HG03558 (cell line): Measurements from ENCODE around the gene GLTPD2.

Experiments
- ATAC-seq: cut with Tn5 transposase; IDR thresholded peaks from one replicate; pipeline ENCODE4 v1.9.1; 2021; ENCODE audit warnings: moderate number of reproducible peaks; ENCODE audit not compliant: unreplicated experiment; ENCODE audit errors: extremely low read depth

GLTPD2 gene

DNA sequence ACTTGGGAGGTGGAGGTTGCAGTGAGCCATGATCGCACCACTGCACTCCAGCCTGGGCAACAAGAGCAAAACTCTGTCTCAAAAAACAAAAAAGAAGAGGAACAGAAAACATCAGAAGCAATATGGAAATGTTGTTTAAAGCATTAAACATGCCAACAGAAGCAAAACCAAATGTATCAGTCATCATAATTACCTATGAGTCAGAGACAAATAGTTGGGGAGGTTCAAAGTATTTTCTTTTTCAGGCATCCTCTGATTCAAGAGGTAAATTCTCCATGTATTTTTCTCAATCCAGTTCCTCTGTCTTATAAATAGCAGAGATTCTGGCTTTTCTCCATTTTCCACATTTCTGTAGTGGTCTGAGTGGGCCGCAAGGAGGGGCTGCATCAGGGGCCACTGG is 19.1 kb upstream of the GLTPD2 start:
- no peak for ATAC-seq

DNA sequence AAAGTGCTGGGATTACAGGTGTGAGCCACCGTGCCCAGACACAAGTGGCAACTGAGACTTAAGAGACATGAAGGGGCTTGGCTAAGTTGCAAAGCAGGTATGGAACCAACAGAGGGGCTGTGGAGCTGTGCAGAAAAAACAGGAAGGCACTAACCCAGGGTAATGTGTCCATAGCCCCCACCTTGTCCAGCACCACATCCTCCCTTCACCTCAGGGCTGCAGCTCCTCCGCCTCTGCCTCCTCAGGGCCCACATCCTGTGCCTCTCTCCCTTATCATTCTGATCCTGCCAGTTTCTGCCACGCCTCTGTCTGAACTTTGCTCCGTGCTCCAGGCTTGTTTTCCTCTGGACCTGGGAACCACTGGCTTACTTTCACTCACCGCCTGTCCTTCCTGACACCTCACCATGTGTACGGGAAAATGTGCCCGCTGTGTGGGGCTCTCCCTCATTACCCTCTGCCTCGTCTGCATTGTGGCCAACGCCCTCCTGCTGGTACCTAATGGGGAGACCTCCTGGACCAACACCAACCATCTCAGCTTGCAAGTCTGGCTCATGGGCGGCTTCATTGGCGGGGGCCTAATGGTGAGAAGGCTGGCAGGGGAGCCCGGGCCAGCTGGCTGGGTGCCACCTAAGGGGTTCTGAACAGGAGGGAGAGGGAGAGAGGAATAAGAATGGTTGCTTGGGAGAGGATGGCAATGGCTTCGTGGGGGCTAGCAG is 17.1 kb upstream of the GLTPD2 start, which contains the start of gene TM4SF5:
Gene TM4SF5 (plus strand): TSS at position 368 of the 716 bp plus-strand sequence. CDS start 37 bp downstream, at position 405.
- no peak for ATAC-seq

- no peak for ATAC-seq
These were observed 16.5 kb upstream of the GLTPD2 start for GRCh38 chr17:4772235-4772613.

DNA sequence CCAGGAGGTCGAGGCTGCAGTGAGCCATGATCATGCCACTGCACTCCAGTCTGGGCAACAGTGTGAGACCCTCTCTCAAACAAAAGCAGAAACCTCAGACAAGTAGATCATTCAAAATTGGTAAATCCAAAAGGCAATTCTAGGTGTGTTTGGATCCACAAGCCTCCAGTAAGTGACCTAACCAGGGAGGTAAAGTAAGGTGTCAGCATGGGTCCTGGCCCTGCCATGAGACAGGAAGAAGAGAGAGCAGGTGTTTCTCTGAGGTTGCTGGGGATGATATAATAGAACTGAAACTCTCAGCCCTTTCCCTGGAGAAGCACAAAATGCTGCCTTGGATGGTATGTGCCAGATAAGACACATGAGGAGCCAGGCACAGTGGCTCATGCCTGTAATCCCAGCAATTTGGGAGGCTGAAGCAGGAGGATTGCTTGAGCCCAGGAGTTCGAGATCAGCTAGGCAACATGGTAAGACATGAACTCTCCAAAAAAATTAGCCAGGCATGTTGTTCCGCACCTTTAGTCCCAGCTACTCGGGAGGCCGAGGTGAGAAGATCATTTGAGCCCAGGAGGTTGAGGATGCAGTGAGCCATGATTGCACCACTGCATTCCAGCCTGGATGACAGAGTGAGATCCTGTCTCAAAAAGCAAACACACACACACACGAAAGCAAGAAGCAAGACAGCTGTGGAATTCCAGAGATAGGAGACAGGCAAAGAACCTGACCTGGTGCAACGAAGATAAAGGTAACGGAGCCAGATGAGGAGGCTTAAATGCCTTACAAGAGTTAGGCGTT is 10.6 kb upstream of the GLTPD2 start:
- no peak for ATAC-seq

DNA sequence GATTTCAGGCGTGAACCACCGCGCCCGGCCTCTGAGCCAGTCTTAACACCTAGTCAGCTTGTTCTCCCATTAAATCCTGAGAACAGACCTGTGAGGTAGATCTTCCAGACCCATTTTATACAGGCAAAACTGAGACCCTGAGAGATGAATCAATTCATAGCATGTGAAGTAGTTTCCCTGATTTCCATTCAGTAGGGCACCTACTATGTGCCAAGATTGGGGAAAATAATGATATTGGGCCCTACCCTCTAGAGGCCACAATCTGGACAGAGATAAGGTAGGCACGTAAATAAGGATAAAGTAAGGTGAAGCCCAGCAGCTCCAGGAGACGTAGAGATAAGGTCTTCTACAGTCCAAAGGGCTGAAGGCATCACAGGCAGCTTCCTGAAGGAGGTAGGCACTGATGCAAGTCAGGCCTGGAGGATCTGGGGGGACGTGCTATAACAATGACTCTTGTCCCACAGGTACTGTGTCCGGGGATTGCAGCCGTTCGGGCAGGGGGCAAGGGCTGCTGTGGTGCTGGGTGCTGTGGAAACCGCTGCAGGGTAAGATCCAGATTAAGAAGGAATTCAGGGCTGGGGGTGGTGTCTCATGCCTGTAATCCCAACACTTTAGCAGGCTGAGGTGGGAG is 8.3 kb upstream of the GLTPD2 start:
- no peak for ATAC-seq

GRCh38 chr17:4782652-4783051 is 6.1 kb upstream of the GLTPD2 start:
- no peak for ATAC-seq

- no peak for ATAC-seq
These were observed 3.3 kb upstream of the GLTPD2 start for GRCh38 chr17:4785311-4786105.

DNA sequence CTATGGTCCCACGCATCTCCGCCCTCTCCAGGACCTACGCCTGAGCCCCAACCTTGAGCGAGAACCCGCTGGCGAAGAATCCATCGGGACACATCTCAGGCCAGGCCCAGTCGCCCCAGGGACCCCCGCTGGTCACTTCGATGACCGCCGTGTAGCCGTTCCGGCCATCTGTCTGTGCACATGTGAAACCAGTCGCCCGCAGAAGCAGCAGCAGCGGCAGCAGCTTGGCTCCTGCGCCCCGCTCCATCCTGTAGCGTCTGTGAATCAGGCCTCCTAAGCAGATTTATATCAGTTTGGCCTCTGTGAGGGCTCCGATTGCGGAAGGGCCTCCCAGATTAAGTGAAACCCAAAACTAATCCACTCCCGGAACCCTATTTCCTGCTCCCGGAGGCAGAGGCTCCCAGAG is 2.7 kb upstream of the GLTPD2 start, which contains the start of gene VMO1:
Gene VMO1 (minus strand): TSS at position 259 of the 406 bp plus-strand sequence. CDS start 12 bp downstream, at position 247.
- no peak for ATAC-seq

DNA sequence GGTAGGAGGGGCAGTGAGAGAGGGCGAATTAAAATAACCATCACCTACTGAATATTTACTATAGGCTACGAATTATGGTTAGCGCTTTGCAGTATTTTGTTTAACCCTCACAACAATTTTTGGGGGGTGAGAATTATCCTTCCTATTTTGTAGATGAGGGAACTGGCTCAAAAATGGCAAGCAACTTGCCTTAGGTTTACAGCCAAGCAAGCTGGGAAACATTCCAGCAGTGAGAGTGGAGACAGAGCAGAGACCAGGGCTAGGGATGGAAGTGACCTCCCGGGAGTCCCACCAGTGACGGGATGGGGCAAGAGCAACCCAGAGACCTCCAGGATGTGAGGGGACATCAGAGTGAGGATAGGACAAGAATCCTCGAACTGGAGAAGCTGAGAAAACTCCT is 2.2 kb upstream of the GLTPD2 start:
- ATAC-seq: no peak

- no peak for ATAC-seq
These were observed 481 bp upstream of the GLTPD2 start for GRCh38 chr17:4788159-4788806.

DNA sequence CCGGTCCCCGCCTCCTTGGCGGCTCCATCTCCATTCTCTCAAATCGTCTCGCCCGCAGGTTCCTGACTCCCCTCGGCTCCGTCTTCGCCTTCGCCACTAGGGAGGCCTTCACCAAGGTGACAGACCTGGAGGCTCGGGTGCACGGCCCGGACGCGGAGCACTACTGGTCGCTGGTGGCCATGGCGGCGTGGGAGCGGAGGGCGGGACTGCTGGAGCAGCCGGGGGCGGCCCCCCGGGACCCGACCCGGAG is 862 bp downstream of the GLTPD2 start:
- no peak for ATAC-seq

- no peak for ATAC-seq
These were observed 1.4 kb downstream of the GLTPD2 start for GRCh38 chr17:4789951-4790704.

GRCh38 chr17:4790705-4791088 is 1.9 kb downstream of the GLTPD2 start:
- ATAC-seq: no peak

- no peak for ATAC-seq
These were observed 6.4 kb downstream of the GLTPD2 start for GRCh38 chr17:4795168-4795567.

DNA sequence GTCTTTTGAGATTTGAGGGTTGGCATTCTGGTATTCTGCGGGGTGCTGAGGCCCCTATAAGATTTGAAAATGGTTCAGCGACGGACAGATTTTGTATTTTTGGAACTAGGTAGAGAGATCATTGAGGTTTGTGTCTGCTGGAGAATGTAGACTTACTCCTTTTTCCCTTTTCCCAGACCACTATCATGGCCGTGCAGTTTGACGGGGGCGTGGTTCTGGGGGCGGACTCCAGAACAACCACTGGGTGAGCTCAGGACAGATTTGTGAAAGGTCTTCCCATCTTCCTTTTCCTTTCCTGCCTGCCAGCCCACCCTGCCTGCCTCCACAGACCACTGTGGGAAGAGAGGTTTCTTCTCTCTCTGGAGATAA is 7.8 kb downstream of the GLTPD2 start:
- ATAC-seq: no peak

- no peak for ATAC-seq
These were observed 11.9 kb downstream of the GLTPD2 start for GRCh38 chr17:4800462-4801196.

DNA sequence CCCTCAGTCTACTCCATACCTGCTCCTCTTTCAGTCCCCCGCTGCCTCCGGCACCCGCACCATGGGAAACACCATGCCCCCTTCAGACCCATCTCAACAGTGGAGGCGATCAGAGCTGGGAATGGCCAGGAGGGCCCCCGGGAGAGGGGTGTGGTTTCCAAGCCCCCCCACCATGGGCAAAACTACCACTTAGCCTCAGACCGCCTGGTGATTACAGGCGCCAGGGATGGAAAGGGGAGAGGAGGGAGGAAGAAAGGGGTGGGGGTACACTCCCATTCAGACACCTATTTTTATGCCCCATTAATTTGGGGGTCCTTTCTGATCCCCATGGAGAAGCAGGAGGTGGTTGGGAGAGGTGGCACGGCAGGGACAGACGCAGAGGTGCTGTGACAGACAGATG is 13.5 kb downstream of the GLTPD2 start, which contains the start of gene C17orf114:
Gene C17orf114 (minus strand): TSS at position 101 of the 400 bp plus-strand sequence.
- no peak for ATAC-seq

DNA sequence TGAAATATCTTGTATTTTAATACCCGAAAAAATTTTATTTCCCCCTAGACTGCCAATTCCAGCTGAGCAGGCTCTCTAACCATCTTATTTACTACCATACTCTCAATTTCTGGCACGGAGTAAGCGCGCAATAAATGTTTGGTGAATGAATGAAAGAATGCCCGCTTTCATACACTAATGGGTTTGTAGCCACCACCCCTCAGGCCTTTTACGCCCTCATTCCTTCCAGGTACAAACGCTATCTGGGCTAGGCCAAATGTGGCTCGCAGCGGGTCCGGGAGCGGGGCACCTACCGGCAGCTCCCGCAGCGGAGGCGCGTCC is 17.7 kb downstream of the GLTPD2 start:
- no peak for ATAC-seq
